Suprapubic skin (tissue), 4 donors: ENCODE measurements around the gene ARAP2.

ENCODE experiments used
- CTCF ChIP-seq, 2 donors: fragments of 200-600 bp in 1 of 2; fragments of 450-650 bp in 1 of 2; sonication (generic) in 1 of 2; IDR thresholded peaks; one replicate each; pipeline ENCODE4 v1.5.1; 2016 to 2019; ENCODE audit warnings: antibody characterized with exemption in 2 of 2, mild to moderate bottlenecking in 1 of 2, moderate library complexity in 1 of 2
- EP300 ChIP-seq: sonication (generic); formaldehyde crosslinking; IDR thresholded peaks from one replicate; pipeline ENCODE4 v1.6.1; 2017; ENCODE audit warnings: antibody characterized with exemption
- POLR2A ChIP-seq, 2 donors: fragments of 450-650 bp; IDR thresholded peaks; one replicate each; pipeline ENCODE4 v1.6.1; 2017; ENCODE audit warnings: antibody characterized with exemption in 2 of 2, mild to moderate bottlenecking in 2 of 2, moderate library complexity in 2 of 2
- POLR2AphosphoS5 ChIP-seq, 3 donors: sonication (generic); formaldehyde crosslinking; IDR thresholded peaks; one replicate each; pipeline ENCODE4 v1.6.1; 2017; ENCODE audit warnings: antibody characterized with exemption in 3 of 3

- TF ChIP-seq CTCF (IDR thresholded peaks at IDR 0.05) (no peak), POLR2A (IDR thresholded peaks at IDR 0.05) (no peak), POLR2AphosphoS5 (IDR thresholded peaks at IDR 0.05) (no peak), EP300 (no peak)
These were observed 120.4 kb downstream of the ARAP2 start for GRCh38 chr4:36123906-36124305.
